NOMO-1 (cell line): ENCODE results near the gene LGMN.

ENCODE experiments used
- DNase-seq, 2 experiments: peaks; one replicate each; lab custom pipeline; 2025; ENCODE audit not compliant: unreplicated experiment in 2 of 2; lab: John Stamatoyannopoulos, UW

The LGMN gene

GRCh38 chr14:92656306-92657081 is 91.9 kb downstream of the LGMN start:
- DNase-seq: no peak

- no peak for DNase-seq
Measured at GRCh38 chr14:92655419-92656201, 92.8 kb downstream of the LGMN start.

- peak in 1 of 2 experiments; percentile 15 for DNase-seq
Measured at GRCh38 chr14:92654239-92654901, 94.1 kb downstream of the LGMN start.
